SK-N-SH treated with all-trans-retinoic acid at 6 μM for 48 hours (cell line): ENCODE measurements around the gene RIOX2.

Experiments used
- ATAC-seq: fragments of 200-7000 bp; cut with Tn5 transposase; 3 replicates; pipeline ENCODE4 v1.9.1; 2020; ENCODE audit warnings: mild to moderate bottlenecking, moderate library complexity
- ARNTL ChIP-seq: fragments of 450-650 bp; formaldehyde crosslinking; IDR thresholded peaks from 2 replicates; pipeline ENCODE4 v1.5.0; 2020; ENCODE audit warnings: low read depth, mild to moderate bottlenecking, moderate library complexity, borderline replicate concordance
- BACH2 ChIP-seq: fragments of 250-450 bp; sonication (Bioruptor Pico); IDR thresholded peaks from 2 replicates; pipeline ENCODE4 v1.9.0; 2021; ENCODE audit warnings: mild to moderate bottlenecking, borderline replicate concordance
- CSDC2 ChIP-seq: fragments of 250-450 bp; sonication (Bioruptor Pico); IDR thresholded peaks from 2 replicates; pipeline ENCODE4 v1.5.0; 2020; ENCODE audit warnings: mild to moderate bottlenecking, moderate library complexity
- ESRRG ChIP-seq: fragments of 250-450 bp; sonication (Bioruptor Pico); IDR thresholded peaks from 2 replicates; pipeline ENCODE4 v1.6.1; 2021; ENCODE audit warnings: mild to moderate bottlenecking
- GLIS3 ChIP-seq: fragments of 250-450 bp; sonication (Bioruptor Pico); IDR thresholded peaks from 2 replicates; pipeline ENCODE4 v1.5.0; 2020; ENCODE audit warnings: mild to moderate bottlenecking, moderate library complexity
- OSR1 ChIP-seq: fragments of 250-450 bp; sonication (Bioruptor Pico); IDR thresholded peaks from 2 replicates; pipeline ENCODE4 v1.8.0; 2022; ENCODE audit warnings: moderate library complexity, mild to moderate bottlenecking, inconsistent platforms
- RARB ChIP-seq: fragments of 250-450 bp; sonication (Bioruptor Pico); IDR thresholded peaks from 2 replicates; pipeline ENCODE4 v1.8.0; 2021; ENCODE audit warnings: mild to moderate bottlenecking, moderate library complexity
- SNAI2 ChIP-seq: fragments of 250-450 bp; sonication (Bioruptor Pico); IDR thresholded peaks from 2 replicates; pipeline ENCODE4 v1.5.0; 2020; ENCODE audit warnings: mild to moderate bottlenecking, moderate library complexity
- TCF4 ChIP-seq: fragments of 250-450 bp; sonication (Bioruptor Pico); IDR thresholded peaks from 2 replicates; pipeline ENCODE4 v1.8.0; 2021; ENCODE audit warnings: mild to moderate bottlenecking, moderate library complexity, borderline replicate concordance
- TOX ChIP-seq: fragments of 250-450 bp; sonication (Bioruptor Pico); IDR thresholded peaks from 2 replicates; pipeline ENCODE4 v1.8.0; 2021; ENCODE audit warnings: mild to moderate bottlenecking, moderate library complexity, borderline replicate concordance
- ZC3H10 ChIP-seq: fragments of 250-450 bp; sonication (Bioruptor Pico); IDR thresholded peaks from 2 replicates; pipeline ENCODE4 v1.5.1; 2021; ENCODE audit warnings: mild to moderate bottlenecking, moderate library complexity
- ZFP3 ChIP-seq: fragments of 250-450 bp; sonication (Bioruptor Pico); IDR thresholded peaks from 2 replicates; pipeline ENCODE4 v1.5.0; 2020; ENCODE audit warnings: mild to moderate bottlenecking, moderate library complexity
- ZNF565 ChIP-seq: fragments of 450-650 bp; formaldehyde crosslinking; conservative IDR thresholded peaks from 2 replicates; pipeline ENCODE4 v1.5.0; 2020; ENCODE audit warnings: low read depth, mild to moderate bottlenecking, moderate library complexity
- ZNF8 ChIP-seq: fragments of 450-650 bp; formaldehyde crosslinking; IDR thresholded peaks from 2 replicates; pipeline ENCODE4 v1.5.0; 2020; ENCODE audit warnings: mild to moderate bottlenecking, moderate library complexity
- TF ChIP-seq, protein P1 (sequence below): fragments of 250-450 bp; sonication (Bioruptor Pico); IDR thresholded peaks from 2 replicates; pipeline ENCODE4 v1.5.1; 2020; ENCODE audit warnings: low read depth, mild to moderate bottlenecking, moderate library complexity
- TF ChIP-seq, protein P2 (sequence below): fragments of 250-450 bp; sonication (Bioruptor Pico); IDR thresholded peaks from 2 replicates; pipeline ENCODE4 v1.8.0; 2020; ENCODE audit warnings: mild to moderate bottlenecking, moderate library complexity, borderline replicate concordance
- TF ChIP-seq, protein P3 (sequence below): fragments of 250-450 bp; sonication (Bioruptor Pico); IDR thresholded peaks from 2 replicates; pipeline ENCODE4 v1.8.0; 2021; ENCODE audit warnings: low read depth, mild to moderate bottlenecking, moderate library complexity, borderline replicate concordance
- TF ChIP-seq, protein P4 (sequence below): fragments of 250-450 bp; sonication (Bioruptor Pico); IDR thresholded peaks from 2 replicates; pipeline ENCODE4 v1.5.0; 2020; ENCODE audit warnings: mild to moderate bottlenecking, moderate library complexity
- TF ChIP-seq, protein P5 (sequence below): fragments of 250-450 bp; sonication (Bioruptor Pico); IDR thresholded peaks from 2 replicates; pipeline ENCODE4 v1.5.1; 2021; ENCODE audit warnings: mild to moderate bottlenecking, moderate library complexity

Gene RIOX2

DNA sequence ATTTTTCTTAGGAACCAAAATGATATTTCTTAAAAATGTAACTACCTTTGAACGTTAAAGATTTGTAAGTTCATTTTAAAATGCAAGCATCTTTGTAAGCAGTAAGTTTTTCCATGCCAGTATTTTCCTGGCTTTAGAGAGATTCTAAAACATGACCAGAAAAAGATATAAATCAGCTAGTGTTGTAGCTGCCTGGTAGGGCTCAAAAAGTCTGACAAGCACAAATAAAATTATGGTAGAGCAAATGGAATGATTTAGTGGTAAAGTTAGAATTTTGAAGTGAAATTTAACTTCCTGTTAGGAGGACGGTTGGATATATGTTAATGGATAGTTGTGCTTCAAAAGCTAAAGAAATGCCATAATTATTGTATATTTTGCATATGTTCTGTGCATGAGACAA is 33.2 kb upstream of the RIOX2 start:
- TF ChIP-seq TOX (CRISPR knock-in tag) (no peak), SNAI2 (CRISPR knock-in tag) (no peak), RARB (CRISPR knock-in tag) (no peak), GLIS3 (CRISPR knock-in tag) (no peak), ZNF565 (no peak), ESRRG (CRISPR knock-in tag) (no peak), ZC3H10 (CRISPR knock-in tag) (no peak), ZNF8 (CRISPR knock-in tag) (no peak), TCF4 (CRISPR knock-in tag) (no peak), ZFP3 (CRISPR knock-in tag) (no peak), CSDC2 (CRISPR knock-in tag) (no peak), ARNTL (no peak), BACH2 (no peak)
- TF ChIP-seq, protein P1, sequence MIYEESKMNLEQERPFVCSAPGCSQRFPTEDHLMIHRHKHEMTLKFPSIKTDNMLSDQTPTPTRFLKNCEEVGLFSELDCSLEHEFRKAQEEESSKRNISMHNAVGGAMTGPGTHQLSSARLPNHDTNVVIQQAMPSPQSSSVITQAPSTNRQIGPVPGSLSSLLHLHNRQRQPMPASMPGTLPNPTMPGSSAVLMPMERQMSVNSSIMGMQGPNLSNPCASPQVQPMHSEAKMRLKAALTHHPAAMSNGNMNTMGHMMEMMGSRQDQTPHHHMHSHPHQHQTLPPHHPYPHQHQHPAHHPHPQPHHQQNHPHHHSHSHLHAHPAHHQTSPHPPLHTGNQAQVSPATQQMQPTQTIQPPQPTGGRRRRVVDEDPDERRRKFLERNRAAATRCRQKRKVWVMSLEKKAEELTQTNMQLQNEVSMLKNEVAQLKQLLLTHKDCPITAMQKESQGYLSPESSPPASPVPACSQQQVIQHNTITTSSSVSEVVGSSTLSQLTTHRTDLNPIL: no peak
- TF ChIP-seq, protein P2, sequence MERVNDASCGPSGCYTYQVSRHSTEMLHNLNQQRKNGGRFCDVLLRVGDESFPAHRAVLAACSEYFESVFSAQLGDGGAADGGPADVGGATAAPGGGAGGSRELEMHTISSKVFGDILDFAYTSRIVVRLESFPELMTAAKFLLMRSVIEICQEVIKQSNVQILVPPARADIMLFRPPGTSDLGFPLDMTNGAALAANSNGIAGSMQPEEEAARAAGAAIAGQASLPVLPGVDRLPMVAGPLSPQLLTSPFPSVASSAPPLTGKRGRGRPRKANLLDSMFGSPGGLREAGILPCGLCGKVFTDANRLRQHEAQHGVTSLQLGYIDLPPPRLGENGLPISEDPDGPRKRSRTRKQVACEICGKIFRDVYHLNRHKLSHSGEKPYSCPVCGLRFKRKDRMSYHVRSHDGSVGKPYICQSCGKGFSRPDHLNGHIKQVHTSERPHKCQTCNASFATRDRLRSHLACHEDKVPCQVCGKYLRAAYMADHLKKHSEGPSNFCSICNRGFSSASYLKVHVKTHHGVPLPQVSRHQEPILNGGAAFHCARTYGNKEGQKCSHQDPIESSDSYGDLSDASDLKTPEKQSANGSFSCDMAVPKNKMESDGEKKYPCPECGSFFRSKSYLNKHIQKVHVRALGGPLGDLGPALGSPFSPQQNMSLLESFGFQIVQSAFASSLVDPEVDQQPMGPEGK (CRISPR knock-in tag): no peak
- no peak for ATAC-seq

DNA sequence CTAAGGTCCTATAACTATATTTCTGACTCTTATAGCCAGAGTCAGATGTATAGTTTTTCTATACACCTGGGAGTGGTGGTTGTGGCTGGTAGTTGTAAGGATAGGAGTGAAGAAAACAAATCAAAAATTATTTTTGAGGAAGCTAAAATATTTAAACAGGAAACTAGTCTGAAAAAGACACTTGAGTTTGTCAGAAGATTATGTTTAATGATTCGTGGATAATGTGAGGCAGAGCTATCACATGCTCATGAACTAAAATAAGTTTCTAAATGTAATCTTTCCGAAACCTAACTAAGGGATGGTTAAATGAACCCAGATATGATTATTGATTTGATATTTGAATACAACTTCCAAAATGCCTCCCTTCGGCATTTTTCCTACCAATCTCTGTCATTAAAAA is 32.5 kb upstream of the RIOX2 start:
- TF ChIP-seq SNAI2 (CRISPR knock-in tag): no peak
- TF ChIP-seq, protein P1: no peak
- TF ChIP-seq ZNF8 (CRISPR knock-in tag): no peak
- TF ChIP-seq TCF4 (CRISPR knock-in tag): no peak
- TF ChIP-seq, protein P3, sequence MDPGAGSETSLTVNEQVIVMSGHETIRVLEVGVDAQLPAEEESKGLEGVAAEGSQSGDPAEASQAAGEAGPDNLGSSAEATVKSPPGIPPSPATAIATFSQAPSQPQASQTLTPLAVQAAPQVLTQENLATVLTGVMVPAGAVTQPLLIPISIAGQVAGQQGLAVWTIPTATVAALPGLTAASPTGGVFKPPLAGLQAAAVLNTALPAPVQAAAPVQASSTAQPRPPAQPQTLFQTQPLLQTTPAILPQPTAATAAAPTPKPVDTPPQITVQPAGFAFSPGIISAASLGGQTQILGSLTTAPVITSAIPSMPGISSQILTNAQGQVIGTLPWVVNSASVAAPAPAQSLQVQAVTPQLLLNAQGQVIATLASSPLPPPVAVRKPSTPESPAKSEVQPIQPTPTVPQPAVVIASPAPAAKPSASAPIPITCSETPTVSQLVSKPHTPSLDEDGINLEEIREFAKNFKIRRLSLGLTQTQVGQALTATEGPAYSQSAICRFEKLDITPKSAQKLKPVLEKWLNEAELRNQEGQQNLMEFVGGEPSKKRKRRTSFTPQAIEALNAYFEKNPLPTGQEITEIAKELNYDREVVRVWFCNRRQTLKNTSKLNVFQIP (CRISPR knock-in tag): no peak
- no peak for TF ChIP-seq RARB (CRISPR knock-in tag)
- TF ChIP-seq ARNTL: no peak
- no peak for TF ChIP-seq BACH2
- no peak for TF ChIP-seq GLIS3 (CRISPR knock-in tag)
- no peak for TF ChIP-seq ESRRG (CRISPR knock-in tag)
- no peak for TF ChIP-seq ZFP3 (CRISPR knock-in tag)
- TF ChIP-seq, protein P4, sequence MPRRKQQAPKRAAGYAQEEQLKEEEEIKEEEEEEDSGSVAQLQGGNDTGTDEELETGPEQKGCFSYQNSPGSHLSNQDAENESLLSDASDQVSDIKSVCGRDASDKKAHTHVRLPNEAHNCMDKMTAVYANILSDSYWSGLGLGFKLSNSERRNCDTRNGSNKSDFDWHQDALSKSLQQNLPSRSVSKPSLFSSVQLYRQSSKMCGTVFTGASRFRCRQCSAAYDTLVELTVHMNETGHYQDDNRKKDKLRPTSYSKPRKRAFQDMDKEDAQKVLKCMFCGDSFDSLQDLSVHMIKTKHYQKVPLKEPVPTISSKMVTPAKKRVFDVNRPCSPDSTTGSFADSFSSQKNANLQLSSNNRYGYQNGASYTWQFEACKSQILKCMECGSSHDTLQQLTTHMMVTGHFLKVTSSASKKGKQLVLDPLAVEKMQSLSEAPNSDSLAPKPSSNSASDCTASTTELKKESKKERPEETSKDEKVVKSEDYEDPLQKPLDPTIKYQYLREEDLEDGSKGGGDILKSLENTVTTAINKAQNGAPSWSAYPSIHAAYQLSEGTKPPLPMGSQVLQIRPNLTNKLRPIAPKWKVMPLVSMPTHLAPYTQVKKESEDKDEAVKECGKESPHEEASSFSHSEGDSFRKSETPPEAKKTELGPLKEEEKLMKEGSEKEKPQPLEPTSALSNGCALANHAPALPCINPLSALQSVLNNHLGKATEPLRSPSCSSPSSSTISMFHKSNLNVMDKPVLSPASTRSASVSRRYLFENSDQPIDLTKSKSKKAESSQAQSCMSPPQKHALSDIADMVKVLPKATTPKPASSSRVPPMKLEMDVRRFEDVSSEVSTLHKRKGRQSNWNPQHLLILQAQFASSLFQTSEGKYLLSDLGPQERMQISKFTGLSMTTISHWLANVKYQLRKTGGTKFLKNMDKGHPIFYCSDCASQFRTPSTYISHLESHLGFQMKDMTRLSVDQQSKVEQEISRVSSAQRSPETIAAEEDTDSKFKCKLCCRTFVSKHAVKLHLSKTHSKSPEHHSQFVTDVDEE (CRISPR knock-in tag): no peak
- TF ChIP-seq TOX (CRISPR knock-in tag): no peak
- TF ChIP-seq CSDC2 (CRISPR knock-in tag): no peak
- TF ChIP-seq, protein P5, sequence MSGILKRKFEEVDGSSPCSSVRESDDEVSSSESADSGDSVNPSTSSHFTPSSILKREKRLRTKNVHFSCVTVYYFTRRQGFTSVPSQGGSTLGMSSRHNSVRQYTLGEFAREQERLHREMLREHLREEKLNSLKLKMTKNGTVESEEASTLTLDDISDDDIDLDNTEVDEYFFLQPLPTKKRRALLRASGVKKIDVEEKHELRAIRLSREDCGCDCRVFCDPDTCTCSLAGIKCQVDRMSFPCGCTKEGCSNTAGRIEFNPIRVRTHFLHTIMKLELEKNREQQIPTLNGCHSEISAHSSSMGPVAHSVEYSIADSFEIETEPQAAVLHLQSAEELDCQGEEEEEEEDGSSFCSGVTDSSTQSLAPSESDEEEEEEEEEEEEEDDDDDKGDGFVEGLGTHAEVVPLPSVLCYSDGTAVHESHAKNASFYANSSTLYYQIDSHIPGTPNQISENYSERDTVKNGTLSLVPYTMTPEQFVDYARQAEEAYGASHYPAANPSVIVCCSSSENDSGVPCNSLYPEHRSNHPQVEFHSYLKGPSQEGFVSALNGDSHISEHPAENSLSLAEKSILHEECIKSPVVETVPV (CRISPR knock-in tag): no peak
- TF ChIP-seq OSR1 (CRISPR knock-in tag): no peak

More for the DNA sequence above, 32.5 kb upstream of the RIOX2 start:
- no peak for ATAC-seq
